DMS114 treated with DMSO at 0.1 percent for 48 hours (cell line): ENCODE data around the gene SFT2D3.
"Not testable (repeated sequence)": the region's sequence is repeated elsewhere in the genome, so short reads cannot be mapped to it uniquely, and the experiment has no call there.

ENCODE experiments used
- DNase-seq: peaks from one replicate; lab custom pipeline; 2025; ENCODE audit not compliant: unreplicated experiment; lab: John Stamatoyannopoulos, UW

The SFT2D3 gene

DNA sequence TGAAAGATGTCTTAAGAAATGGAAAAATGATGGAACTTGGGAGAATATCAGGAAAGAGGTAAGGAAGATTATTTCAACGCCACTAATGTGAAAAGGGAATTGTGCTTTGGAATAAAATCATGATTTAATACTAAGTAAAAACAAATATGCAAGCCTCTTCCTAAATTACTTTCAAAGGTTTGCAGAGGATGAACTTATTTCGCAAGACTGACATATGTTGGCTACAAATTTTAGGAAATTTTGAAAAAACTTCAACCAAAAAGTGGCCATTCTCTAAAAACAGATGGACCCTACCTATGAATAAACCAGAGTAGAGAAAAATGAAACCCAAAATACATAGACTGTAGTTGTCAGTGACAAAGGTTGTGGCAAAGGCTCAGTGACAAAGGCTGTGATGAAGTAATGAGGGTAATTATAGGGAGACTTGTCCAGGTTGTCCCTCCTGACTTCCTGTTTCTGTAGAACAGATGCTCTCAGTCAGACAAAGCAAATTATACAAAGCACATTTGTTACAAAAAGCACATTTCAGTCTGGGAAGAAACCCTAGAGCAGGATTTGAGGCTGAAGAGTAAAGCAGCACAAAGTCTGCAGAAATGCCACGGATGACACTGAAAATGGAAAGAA, 39.5 kb downstream of the SFT2D3 start:
- DNase-seq: no peak

DNA sequence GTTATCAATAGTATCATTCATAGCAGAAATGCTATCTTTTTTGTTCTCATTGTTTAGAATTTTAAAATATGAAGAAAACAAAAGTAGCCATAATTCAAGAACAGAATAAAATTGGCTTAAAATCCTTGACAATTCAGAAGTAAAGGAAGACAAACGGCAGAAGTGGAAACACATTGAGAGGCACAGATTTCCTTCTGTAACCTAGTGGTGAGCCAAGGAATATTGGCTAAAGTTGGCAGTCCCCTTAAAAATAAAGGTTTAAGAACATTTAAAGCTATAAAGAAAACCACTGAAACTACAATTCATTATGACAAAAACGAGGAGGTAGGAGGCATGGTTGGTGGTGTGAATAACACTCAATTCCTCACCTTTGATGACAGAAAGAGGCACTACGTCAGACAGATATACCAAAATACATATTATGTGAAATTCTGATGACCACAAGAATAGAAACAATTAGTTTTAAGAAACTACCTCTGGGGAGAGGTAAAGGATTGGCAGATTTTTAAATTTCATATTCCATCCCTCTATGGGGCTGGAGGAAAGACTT, 42.3 kb downstream of the SFT2D3 start:
- DNase-seq: no peak

DNA sequence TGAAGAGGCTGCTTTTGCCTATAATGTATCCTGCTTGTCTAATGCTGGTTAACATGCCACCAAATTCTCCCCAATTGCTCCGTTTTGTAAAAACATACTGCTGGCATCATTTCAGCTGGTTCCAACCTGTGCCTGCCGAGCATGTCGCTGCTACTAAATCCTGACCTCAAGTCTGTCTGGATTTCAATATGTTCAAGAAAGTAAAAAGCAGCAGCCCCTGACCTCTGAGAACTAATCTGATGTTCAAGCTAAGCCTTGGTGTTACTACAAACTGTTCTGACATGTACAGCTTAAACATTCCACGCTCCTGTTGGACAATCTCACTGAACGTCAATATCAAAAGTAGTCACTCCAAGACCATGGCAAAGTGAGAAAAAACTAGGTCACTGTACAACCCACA, 46.3 kb downstream of the SFT2D3 start:
- no peak for DNase-seq

DNA sequence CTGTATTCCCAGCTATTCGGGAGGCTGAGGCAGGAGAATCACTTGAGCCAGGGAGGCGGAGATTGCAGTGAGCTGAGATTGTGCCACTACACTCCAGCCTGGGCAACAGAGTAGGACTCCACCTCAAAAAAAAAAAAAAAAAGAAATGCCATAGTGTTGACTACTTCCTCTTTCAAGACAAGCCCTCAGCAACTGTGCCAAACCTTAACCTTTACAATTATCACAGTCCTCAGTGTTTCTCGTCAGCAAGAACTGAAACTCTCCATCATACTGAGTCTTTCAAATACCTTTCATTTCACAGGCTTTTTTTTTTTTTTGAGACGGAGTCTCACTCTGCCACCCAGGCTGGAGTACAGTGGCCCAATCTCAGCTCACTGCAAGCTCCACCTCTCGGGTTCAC, 48.2 kb downstream of the SFT2D3 start:
- DNase-seq: not testable (repeated sequence)

DNA sequence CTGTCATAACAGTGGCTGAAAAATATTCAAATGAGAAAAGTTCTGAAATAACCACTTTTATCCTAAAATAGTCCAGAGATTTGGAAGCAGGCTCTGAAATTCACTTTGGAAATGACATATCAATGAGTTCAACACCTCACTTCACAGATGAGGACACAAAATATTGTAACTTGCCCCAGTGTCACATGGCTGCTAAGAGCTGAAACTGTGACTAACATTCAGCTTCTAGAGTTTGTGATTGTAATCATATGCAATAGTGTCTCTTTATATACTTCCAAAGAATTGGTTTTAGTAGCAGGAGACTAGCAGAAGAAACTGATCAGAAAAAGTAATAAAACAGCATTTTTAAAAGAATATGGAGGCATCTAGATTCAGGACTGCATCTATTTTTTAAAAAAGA, 52.1 kb downstream of the SFT2D3 start:
- no peak for DNase-seq

DNA sequence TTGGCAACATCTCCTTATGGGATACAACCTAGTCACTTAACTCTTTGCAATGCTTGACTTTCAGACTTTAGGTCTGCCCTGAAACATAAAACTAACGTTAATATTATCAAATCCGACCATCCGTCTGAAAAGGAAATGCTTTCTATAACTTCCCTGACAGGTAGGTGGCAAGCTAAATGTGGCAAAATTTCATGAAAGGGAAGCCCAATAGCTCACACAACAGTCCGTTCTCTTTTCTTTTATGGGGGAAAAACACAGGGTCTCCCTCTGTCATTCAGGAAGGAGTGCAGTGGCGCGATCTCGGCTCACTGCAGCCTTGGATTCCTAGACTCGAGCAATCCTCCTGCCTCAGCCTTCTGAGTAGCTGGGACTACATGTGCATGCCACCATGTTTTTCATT, 52.9 kb downstream of the SFT2D3 start:
- DNase-seq: no peak
